ENCODE data around the gene RPLP2.

Gene RPLP2

DNA sequence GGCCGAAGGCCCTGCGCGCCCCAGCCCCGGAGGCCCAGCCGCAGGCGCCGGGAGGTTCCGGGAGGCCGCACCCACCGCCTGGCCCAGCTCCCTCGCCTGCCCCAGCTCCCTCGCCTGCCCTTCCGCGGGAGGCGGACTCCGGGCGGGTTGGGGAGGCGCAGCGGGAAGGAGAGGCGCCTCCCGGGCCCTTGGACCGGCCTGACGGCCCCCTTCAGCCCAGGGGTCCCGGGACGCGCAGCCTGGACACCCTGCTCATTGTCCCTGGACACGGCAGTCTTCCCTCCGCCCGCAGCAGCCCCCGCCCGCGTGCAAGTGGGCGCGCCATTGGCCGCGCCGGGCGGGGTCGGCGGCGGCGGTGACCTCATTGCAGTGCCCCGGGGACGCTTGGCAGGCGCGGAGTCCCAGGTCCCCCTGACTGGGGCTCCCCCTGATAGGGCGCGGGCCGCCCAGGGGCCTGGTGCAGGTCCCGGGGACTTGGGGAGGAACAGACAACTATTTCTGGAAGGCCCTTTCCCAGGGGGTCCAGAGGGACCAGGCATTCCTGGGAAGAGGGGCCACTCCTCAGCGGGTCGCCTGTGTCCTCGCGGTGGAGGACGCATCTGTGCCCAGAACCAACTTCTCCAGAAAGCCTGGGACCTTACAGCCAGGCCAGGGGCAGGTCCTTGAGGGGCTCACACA, 23.5 kb downstream of the RPLP2 start (continued):
- TF ChIP-seq, protein P1, sequence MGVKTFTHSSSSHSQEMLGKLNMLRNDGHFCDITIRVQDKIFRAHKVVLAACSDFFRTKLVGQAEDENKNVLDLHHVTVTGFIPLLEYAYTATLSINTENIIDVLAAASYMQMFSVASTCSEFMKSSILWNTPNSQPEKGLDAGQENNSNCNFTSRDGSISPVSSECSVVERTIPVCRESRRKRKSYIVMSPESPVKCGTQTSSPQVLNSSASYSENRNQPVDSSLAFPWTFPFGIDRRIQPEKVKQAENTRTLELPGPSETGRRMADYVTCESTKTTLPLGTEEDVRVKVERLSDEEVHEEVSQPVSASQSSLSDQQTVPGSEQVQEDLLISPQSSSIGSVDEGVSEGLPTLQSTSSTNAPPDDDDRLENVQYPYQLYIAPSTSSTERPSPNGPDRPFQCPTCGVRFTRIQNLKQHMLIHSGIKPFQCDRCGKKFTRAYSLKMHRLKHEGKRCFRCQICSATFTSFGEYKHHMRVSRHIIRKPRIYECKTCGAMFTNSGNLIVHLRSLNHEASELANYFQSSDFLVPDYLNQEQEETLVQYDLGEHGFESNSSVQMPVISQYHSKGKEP (tag by site-specific recombination; IDR thresholded peaks at IDR 0.05), result no peak
- TF ChIP-seq ZNF335 (tag by site-specific recombination; conservative IDR thresholded peaks at IDR 0.05) (peak; percentile 43), ZNF629 (tag by site-specific recombination; IDR thresholded peaks at IDR 0.05) (peak; percentile 42), ZNF571 (tag by site-specific recombination; IDR thresholded peaks at IDR 0.05) (no peak), ZNF404 (tag by site-specific recombination; IDR thresholded peaks at IDR 0.05) (no peak), ZNF585B (tag by site-specific recombination; IDR thresholded peaks at IDR 0.05) (no peak), ZBTB1 (tag by site-specific recombination; IDR thresholded peaks at IDR 0.05) (no peak), SP7 (tag by site-specific recombination; IDR thresholded peaks at IDR 0.05) (no peak; the same call in 1 of the 2 replicates), KLF16 (tag by site-specific recombination; IDR thresholded peaks at IDR 0.05) (0 out of 2 replicates have a peak, but pooled peaks have one; percentile 32), BCL11A (tag by site-specific recombination; IDR thresholded peaks at IDR 0.05; ENCODE audit: low read depth) (peak; percentile 23; the same call in 1 of the 2 replicates), ZNF221 (tag by site-specific recombination; IDR thresholded peaks at IDR 0.05; ENCODE audit: borderline replicate concordance) (no peak), TCF7L2 (IDR thresholded peaks at IDR 0.05; ENCODE audit: borderline replicate concordance, low read depth, low read length) (no peak), KLF1 (tag by site-specific recombination; IDR thresholded peaks at IDR 0.05) (peak; percentile 58; the same call in 1 of the 2 replicates), KLF7 (tag by site-specific recombination; IDR thresholded peaks at IDR 0.05; ENCODE audit: borderline replicate concordance) (no peak), EGR2 (tag by site-specific recombination; IDR thresholded peaks at IDR 0.05; ENCODE audit: low read depth) (peak; percentile 24; the same call in 1 of the 2 replicates), SP3 (tag by site-specific recombination; IDR thresholded peaks at IDR 0.05) (peak; percentile 19; the same call in 1 of the 2 replicates), ZNF423 (tag by site-specific recombination; IDR thresholded peaks at IDR 0.05) (0 out of 2 replicates have a peak, but pooled peaks have one; percentile 11), ZNF157 (tag by site-specific recombination; IDR thresholded peaks at IDR 0.05) (no peak), ZNF558 (tag by site-specific recombination; IDR thresholded peaks at IDR 0.05) (no peak), ZNF274 (IDR thresholded peaks at IDR 0.05; ENCODE audit: low read length) (no peak), ZNF274 (tag by site-specific recombination; IDR thresholded peaks at IDR 0.05; ENCODE audit: borderline replicate concordance) (no peak), ZNF391 (tag by site-specific recombination; IDR thresholded peaks at IDR 0.05; ENCODE audit: borderline replicate concordance, low read depth) (no peak)
- TF ChIP-seq, protein P2, sequence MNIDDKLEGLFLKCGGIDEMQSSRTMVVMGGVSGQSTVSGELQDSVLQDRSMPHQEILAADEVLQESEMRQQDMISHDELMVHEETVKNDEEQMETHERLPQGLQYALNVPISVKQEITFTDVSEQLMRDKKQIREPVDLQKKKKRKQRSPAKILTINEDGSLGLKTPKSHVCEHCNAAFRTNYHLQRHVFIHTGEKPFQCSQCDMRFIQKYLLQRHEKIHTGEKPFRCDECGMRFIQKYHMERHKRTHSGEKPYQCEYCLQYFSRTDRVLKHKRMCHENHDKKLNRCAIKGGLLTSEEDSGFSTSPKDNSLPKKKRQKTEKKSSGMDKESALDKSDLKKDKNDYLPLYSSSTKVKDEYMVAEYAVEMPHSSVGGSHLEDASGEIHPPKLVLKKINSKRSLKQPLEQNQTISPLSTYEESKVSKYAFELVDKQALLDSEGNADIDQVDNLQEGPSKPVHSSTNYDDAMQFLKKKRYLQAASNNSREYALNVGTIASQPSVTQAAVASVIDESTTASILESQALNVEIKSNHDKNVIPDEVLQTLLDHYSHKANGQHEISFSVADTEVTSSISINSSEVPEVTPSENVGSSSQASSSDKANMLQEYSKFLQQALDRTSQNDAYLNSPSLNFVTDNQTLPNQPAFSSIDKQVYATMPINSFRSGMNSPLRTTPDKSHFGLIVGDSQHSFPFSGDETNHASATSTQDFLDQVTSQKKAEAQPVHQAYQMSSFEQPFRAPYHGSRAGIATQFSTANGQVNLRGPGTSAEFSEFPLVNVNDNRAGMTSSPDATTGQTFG (tag by site-specific recombination; IDR thresholded peaks at IDR 0.05; ENCODE audit: borderline replicate concordance), result no peak
- TF ChIP-seq, protein P3, sequence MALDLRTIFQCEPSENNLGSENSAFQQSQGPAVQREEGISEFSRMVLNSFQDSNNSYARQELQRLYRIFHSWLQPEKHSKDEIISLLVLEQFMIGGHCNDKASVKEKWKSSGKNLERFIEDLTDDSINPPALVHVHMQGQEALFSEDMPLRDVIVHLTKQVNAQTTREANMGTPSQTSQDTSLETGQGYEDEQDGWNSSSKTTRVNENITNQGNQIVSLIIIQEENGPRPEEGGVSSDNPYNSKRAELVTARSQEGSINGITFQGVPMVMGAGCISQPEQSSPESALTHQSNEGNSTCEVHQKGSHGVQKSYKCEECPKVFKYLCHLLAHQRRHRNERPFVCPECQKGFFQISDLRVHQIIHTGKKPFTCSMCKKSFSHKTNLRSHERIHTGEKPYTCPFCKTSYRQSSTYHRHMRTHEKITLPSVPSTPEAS (tag by site-specific recombination; IDR thresholded peaks at IDR 0.05), result no peak
- TF ChIP-seq, protein P4, sequence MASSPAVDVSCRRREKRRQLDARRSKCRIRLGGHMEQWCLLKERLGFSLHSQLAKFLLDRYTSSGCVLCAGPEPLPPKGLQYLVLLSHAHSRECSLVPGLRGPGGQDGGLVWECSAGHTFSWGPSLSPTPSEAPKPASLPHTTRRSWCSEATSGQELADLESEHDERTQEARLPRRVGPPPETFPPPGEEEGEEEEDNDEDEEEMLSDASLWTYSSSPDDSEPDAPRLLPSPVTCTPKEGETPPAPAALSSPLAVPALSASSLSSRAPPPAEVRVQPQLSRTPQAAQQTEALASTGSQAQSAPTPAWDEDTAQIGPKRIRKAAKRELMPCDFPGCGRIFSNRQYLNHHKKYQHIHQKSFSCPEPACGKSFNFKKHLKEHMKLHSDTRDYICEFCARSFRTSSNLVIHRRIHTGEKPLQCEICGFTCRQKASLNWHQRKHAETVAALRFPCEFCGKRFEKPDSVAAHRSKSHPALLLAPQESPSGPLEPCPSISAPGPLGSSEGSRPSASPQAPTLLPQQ (tag by site-specific recombination; IDR thresholded peaks at IDR 0.05), result no peak
- TF ChIP-seq, protein P5, sequence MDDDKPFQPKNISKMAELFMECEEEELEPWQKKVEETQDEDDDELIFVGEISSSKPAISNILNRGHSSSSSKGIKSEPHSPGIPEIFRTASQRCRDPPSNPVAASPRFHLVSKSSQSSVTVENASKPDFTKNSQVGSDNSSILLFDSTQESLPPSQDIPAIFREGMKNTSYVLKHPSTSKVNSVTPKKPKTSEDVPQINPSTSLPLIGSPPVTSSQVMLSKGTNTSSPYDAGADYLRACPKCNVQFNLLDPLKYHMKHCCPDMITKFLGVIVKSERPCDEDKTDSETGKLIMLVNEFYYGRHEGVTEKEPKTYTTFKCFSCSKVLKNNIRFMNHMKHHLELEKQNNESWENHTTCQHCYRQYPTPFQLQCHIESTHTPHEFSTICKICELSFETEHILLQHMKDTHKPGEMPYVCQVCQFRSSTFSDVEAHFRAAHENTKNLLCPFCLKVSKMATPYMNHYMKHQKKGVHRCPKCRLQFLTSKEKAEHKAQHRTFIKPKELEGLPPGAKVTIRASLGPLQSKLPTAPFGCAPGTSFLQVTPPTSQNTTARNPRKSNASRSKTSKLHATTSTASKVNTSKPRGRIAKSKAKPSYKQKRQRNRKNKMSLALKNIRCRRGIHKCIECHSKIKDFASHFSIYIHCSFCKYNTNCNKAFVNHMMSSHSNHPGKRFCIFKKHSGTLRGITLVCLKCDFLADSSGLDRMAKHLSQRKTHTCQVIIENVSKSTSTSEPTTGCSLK (tag by site-specific recombination; IDR thresholded peaks at IDR 0.05), result no peak
- TF ChIP-seq, protein P6, sequence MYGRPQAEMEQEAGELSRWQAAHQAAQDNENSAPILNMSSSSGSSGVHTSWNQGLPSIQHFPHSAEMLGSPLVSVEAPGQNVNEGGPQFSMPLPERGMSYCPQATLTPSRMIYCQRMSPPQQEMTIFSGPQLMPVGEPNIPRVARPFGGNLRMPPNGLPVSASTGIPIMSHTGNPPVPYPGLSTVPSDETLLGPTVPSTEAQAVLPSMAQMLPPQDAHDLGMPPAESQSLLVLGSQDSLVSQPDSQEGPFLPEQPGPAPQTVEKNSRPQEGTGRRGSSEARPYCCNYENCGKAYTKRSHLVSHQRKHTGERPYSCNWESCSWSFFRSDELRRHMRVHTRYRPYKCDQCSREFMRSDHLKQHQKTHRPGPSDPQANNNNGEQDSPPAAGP (tag by site-specific recombination; IDR thresholded peaks at IDR 0.05), result peak; percentile 49

All from HEK293 (cell line).